SU-DHL-6 (cell line): ENCODE results near the gene NCKIPSD.

ENCODE experiments used
- H2AFZ ChIP-seq: fragments of 200-600 bp; sonication (generic); 2 replicates; pipeline ENCODE4 v1.6.1; 2014; ENCODE audit warnings: low read depth, mild to moderate bottlenecking, moderate library complexity, mixed read lengths, antibody characterized with exemption, low read length; ENCODE audit not compliant: severe bottlenecking
- H3F3A ChIP-seq: fragments of 200-600 bp; shearing (Covaris generic); 2 replicates; pipeline ENCODE4 v1.6.0; 2016; ENCODE audit warnings: antibody characterized with exemption, mild to moderate bottlenecking; ENCODE audit not compliant: insufficient read depth
- H3K27ac ChIP-seq: fragments of 200-600 bp; sonication (generic); 2 replicates; pipeline ENCODE4 v1.5.1; 2016; ENCODE audit warnings: low read depth, mild to moderate bottlenecking, low read length, moderate library complexity, mixed read lengths
- H3K27me3 ChIP-seq: fragments of 200-600 bp; sonication (generic), shearing (Covaris generic); 2 replicates; pipeline ENCODE4 v1.6.0; 2014; ENCODE audit warnings: mild to moderate bottlenecking, low read length
- H3K36me3 ChIP-seq: fragments of 200-600 bp; sonication (generic); 2 replicates; pipeline ENCODE4 v1.6.1; 2014; ENCODE audit warnings: mild to moderate bottlenecking, low read length, mixed read lengths
- H3K4me2 ChIP-seq: fragments of 300-600, 200-600 bp; shearing (Covaris generic), sonication (generic); 2 replicates; pipeline ENCODE4 v1.6.0; 2014; ENCODE audit warnings: low read length, low read depth, mild to moderate bottlenecking; ENCODE audit not compliant: poor library complexity, severe bottlenecking
- H3K4me3 ChIP-seq: fragments of 200-600 bp; sonication (generic); 2 replicates; pipeline ENCODE4 v1.5.1; 2014; ENCODE audit warnings: antibody characterized with exemption, low read length, mild to moderate bottlenecking, mixed read lengths; ENCODE audit not compliant: insufficient read depth, poor library complexity, severe bottlenecking
- H3K79me2 ChIP-seq: fragments of 200-600 bp; sonication (generic); 2 replicates; pipeline ENCODE4 v1.6.1; 2014; ENCODE audit warnings: mild to moderate bottlenecking, low read length, moderate library complexity; ENCODE audit not compliant: insufficient read depth
- H3K9ac ChIP-seq: fragments of 200-600 bp; sonication (generic); 2 replicates; pipeline ENCODE4 v1.7.0; 2014; ENCODE audit warnings: mild to moderate bottlenecking, low read length
- H3K9me2 ChIP-seq: fragments of 200-600 bp; sonication (generic); replicated peaks from 2 replicates; pipeline ENCODE4 v1.6.1; 2014; ENCODE audit warnings: low read length; ENCODE audit not compliant: insufficient read depth
- H3K9me3 ChIP-seq: fragments of 200-600 bp; sonication (generic); 2 replicates; pipeline ENCODE4 v1.6.1; 2014; ENCODE audit warnings: low read length, mixed read lengths; ENCODE audit not compliant: insufficient read depth
- H4K20me1 ChIP-seq: fragments of 200-600 bp; sonication (generic); 2 replicates; pipeline ENCODE4 v1.6.1; 2014; ENCODE audit warnings: low read depth, mild to moderate bottlenecking, antibody characterized with exemption, low read length, moderate library complexity, mixed read lengths
- CTCF ChIP-seq: fragments of 200-600 bp; sonication (generic); IDR thresholded peaks from one replicate; pipeline ENCODE4 v1.5.1; 2017; ENCODE audit warnings: antibody characterized with exemption, mild to moderate bottlenecking, low read length, moderate library complexity; ENCODE audit not compliant: insufficient read depth, poor library complexity, severe bottlenecking
- EZH2phosphoT487 ChIP-seq: fragments of 200-600 bp; sonication (generic), shearing (Covaris generic); conservative IDR thresholded peaks from 2 replicates; pipeline ENCODE4 v1.6.1; 2018; ENCODE audit warnings: mild to moderate bottlenecking, antibody characterized with exemption, low read length, moderate library complexity, mixed read lengths

The NCKIPSD gene

GRCh38 chr3:48689384-48689783 is 3.7 kb upstream of the NCKIPSD start:
- Histone ChIP-seq H3K9me3 (no peaks in the 10 kb centered on the region), H3F3A (peaks cover 26% of the 10 kb centered on the region), H3K27ac (no peak overlapping the region), H3K79me2 (peaks cover 9% of the 10 kb centered on the region), H3K9me2 (no peaks in the 10 kb centered on the region), H4K20me1 (0 out of 2 replicates have a peak, but pooled peaks cover 3% of the 10 kb centered on the region), H3K4me2 (no peak overlapping the region), H3K27me3 (no peaks in the 10 kb centered on the region), H2AFZ (no peak overlapping the region), H3K4me3 (no peak overlapping the region), H3K9ac (no peak overlapping the region), H3K36me3 (peaks cover 19% of the 10 kb centered on the region; the same call in 1 of the 2 replicates)
- no peak for TF ChIP-seq CTCF
- no peak for TF ChIP-seq EZH2phosphoT487

DNA sequence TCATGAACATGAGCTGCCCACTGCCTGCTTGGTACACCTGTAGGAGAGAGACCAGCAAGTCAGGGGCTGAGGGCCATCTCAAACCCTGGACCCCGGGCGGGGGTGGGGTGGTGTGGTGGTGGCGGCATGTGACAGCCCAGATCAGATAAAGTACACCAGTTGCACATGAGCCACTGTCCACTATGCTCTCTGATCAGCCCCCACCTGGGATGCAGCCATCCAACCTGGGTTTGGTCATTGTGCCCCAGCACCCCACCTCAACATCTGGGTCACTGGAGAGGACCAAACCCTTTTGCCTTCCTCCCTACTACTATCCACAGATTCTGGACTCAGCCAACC is 3.0 kb upstream of the NCKIPSD start:
- peaks cover 15% of the 10 kb centered on the region; the same call in 1 of the 2 replicates for H3K36me3 ChIP-seq
- no peak overlapping the region for H2AFZ ChIP-seq
- TF ChIP-seq EZH2phosphoT487 (no peak), CTCF (no peak)
- H3K9me2 ChIP-seq: no peaks in the 10 kb centered on the region
- peaks cover 26% of the 10 kb centered on the region for H3F3A ChIP-seq
- H3K4me2 ChIP-seq: no peak overlapping the region
- H3K4me3 ChIP-seq: no peak overlapping the region
- H3K27ac ChIP-seq: no peak overlapping the region
- 0 out of 2 replicates have a peak, but pooled peaks cover 3% of the 10 kb centered on the region for H4K20me1 ChIP-seq
- no peaks in the 10 kb centered on the region for H3K9me3 ChIP-seq
- H3K79me2 ChIP-seq: peaks cover 16% of the 10 kb centered on the region
- H3K9ac ChIP-seq: no peak overlapping the region
- no peaks in the 10 kb centered on the region for H3K27me3 ChIP-seq

GRCh38 chr3:48688032-48688736 is 2.5 kb upstream of the NCKIPSD start:
- H2AFZ ChIP-seq: no peak overlapping the region
- H3K9ac ChIP-seq: no peak overlapping the region
- H3K79me2 ChIP-seq: peaks cover 21% of the 10 kb centered on the region
- H3K27ac ChIP-seq: no peak overlapping the region
- H3K27me3 ChIP-seq: no peaks in the 10 kb centered on the region
- TF ChIP-seq EZH2phosphoT487 (no peak), CTCF (no peak)
- H3K9me3 ChIP-seq: no peaks in the 10 kb centered on the region
- H3K4me3 ChIP-seq: no peak overlapping the region
- H3K36me3 ChIP-seq: peaks cover 10% of the 10 kb centered on the region; the same call in 1 of the 2 replicates
- H4K20me1 ChIP-seq: 0 out of 2 replicates have a peak, but pooled peaks cover 3% of the 10 kb centered on the region
- H3F3A ChIP-seq: peaks cover 26% of the 10 kb centered on the region
- no peaks in the 10 kb centered on the region for H3K9me2 ChIP-seq
- no peak overlapping the region for H3K4me2 ChIP-seq
